Stimulated activated CD4-positive, alpha-beta T cell treated with anti-CD3 and anti-CD28 coated beads, Interleukin-1b, Interleukin-23, amount 100 ng/mL, for 4 hours (primary cell): ENCODE data around the gene SCP2D1.
"Not testable (repeated sequence)": the region's sequence is repeated elsewhere in the genome, so short reads cannot be mapped to it uniquely, and the experiment has no call there.

ENCODE experiments used
- DNase-seq, 2 donors: peaks; one replicate each; pipeline ENCODE4 v3.0.0-alpha.2; 2020; ENCODE audit warnings: low read depth in 2 of 2

SCP2D1 gene

GRCh38 chr20:18813483-18813882 lies at the start of gene SCP2D1:
Gene SCP2D1 (plus strand): TSS chr20:18813783. CDS start chr20:18813816, 33 bp downstream.
- no peak for DNase-seq

- DNase-seq = no peak
Observed at GRCh38 chr20:18767676-18768075, 45.9 kb upstream of the SCP2D1 start.

DNA sequence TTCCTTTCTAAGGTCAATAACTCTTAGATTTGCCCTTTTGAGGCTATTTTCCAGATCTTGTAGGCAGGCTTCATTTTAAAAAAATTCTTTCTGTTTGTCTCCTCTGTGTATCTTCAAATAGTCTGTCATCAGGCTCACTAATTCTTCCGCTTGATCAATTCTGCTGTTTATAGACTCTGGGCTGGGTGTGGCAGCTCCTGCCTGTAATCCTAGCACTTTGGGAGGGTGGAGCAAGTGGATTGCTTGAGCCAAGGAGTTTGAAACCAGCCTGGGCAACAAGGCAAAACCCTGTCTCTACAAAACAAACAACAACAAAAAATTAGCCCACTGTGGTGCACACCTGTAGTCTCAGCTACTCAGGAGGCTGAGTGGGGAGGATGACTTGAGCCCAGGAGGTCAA lies 40.0 kb upstream of the SCP2D1 start:
- no peak for DNase-seq

- DNase-seq = no peak
Observed at GRCh38 chr20:18774207-18774606, 39.4 kb upstream of the SCP2D1 start.

- DNase-seq = no peak
Observed at GRCh38 chr20:18775633-18776032, 38.0 kb upstream of the SCP2D1 start.

DNA sequence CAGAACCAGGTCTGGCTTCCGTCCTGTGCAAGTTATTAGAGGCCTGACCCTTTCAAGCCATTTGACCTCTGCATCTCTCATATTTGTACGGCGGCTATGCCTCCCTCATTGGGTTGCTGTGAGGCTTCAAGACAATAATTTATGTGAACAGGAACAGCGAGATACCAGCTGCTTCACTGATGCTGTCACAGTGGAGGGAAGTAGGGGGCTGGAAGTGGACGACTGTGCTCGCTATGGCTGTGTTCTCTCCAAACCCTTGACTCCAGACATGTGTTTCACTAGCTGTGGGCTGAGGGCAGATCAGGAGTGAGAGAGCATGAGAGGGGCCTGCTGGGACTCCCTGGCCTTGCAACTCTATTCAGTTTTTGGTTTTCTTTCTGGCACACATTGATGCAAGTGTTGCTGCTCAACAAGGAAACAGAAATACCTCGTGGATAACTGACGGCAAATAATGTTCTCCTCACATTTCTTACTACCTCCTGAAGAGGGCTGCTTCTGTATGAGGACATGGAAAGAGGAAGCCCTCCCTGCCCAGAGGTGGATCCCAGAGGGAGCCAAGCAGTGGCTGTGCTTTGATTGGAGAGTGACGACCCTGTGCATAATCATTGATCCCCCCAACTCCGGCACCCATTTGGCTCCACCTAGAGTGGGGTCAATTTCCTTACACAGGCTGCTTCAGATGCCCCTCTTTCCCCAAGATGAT lies 34.7 kb upstream of the SCP2D1 start:
- DNase-seq = no peak

GRCh38 chr20:18780385-18781130 lies 33.0 kb upstream of the SCP2D1 start:
- DNase-seq = no peak

DNA sequence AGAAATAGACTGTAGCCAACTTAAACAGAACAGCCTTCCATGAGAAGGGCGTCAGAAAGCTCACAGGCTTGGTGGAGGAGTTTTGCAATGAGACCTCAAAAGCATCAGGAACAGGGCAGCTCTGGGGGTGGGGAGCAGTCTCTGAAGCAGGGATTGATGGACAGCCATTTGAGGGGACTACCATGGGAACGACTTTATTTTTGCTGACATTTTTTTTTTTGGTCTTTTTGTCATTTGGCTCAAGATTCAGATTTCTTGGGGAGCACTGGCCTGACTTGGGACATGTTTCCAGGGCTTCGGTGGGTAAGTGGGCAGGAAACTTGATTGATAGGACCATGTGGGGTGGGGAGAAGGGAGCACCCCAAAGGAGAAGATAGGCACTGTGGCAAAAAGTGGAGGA lies 32.1 kb upstream of the SCP2D1 start:
- DNase-seq = no peak

- no peak for DNase-seq
Observed at GRCh38 chr20:18783385-18783959, 30.1 kb upstream of the SCP2D1 start.

- DNase-seq = not testable (repeated sequence)
Observed at GRCh38 chr20:18787046-18787445, 26.5 kb upstream of the SCP2D1 start.

GRCh38 chr20:18788021-18788420 lies 25.6 kb upstream of the SCP2D1 start:
- no peak for DNase-seq

DNA sequence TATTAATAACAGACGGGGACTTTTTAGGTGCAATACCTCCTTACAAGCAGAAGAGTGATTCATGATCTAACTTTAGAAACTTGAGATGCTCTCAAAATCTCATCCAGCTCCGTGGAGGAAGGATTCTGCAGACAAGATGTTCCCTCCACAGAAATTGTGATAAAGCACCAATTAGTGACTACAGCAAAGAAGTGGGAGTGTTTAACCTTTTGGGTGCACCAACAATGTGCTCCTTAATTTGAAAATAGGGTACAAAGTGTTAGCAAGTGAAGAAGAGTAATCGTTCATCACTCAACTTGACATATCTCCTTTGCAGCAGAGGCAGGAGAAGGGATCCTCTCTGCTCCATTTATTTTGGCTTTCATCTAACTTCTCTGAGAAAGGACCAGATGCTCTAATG lies 22.8 kb upstream of the SCP2D1 start:
- DNase-seq = no peak

DNA sequence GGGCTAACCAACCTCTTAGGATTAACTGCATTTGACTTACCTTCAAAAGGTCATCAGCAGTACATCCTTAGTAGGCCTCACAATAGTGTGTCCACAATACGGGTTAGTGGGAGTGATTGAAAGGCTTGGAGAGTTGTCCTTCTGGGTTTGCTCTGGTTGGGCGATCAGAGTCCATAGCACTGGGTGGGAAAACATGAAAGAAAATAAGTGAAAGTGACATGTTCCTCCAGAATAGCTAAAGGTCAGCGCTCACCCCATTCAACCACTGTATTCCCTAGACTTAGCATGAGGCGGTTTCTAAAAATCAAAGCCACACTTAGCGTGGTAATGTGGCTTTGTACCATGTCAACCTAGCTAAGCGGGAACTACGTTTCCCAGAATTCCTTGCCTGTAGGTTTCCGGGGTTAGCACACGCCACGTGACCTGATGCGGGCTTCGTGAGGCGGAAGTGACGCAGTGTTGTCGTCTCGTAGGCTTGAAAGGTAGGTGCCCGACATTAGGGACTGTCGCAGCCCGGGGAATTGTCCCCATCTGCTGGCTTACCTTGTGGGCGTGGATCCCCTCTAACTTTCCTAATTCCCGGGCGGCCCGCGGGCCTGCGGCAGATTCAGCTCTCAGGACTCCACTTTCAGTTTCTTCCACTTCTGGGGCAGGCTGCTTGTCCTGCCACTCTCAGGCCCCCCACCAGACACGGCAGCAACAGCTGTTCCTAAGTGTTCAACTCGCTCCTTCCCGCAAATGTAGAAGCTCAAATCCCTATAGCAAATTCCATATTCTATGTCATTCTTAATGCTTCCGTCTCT lies 19.8 kb upstream of the SCP2D1 start:
- DNase-seq = peak; percentile 65 to 69

GRCh38 chr20:18794428-18794787 lies 19.2 kb upstream of the SCP2D1 start:
- DNase-seq = no peak

DNA sequence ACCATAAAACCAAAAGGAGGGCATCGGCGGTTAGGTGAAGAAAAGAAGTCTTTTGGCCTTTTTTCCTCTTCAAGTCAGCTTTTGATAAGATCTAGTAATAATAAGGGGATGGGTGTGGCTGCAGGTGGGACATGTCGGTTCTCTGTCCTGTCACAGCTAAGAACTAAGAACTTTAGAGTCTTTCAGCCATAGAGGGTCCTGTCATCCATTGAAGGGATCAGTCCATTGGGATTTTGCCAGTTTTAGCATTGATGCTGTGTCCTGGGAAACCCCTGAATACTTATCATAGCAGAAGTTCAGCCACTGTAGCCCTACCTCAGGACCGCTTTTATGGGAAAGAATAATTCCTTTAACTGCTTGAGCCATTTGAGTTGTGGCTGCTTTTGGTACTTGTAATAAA lies 18.2 kb upstream of the SCP2D1 start:
- DNase-seq = no peak

- DNase-seq = no peak
Observed at GRCh38 chr20:18796282-18796833, 17.2 kb upstream of the SCP2D1 start.

GRCh38 chr20:18801516-18801915 lies 12.1 kb upstream of the SCP2D1 start:
- no peak for DNase-seq

DNA sequence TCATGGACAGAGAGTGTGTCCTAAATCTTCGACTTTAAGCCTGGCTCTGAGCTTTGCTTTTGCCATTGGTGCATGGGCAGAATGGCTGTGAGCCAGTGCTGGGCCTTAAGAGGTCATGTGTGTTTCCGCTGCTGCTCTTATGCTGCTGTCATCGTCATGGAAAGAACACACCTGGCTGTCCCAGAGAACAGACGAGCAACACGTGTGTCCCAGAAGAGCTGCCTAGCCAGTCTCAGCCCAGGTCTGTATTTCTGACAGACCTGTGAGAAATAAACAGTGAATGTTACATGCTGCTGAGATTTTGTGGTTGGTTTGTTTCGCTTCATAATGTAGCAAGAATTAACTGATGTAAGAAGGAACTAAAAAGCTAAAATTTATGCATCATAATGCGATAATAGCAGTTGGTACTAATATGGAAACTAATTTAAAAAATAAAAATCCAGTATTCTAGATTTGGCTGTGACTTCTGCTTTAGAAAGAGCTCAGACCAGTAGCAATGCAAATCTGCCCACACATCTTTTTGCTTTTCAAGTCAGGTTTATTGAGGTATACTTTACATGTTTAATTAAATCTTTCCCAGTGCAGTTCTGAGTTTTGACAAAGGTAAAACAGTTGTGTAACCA lies 11.5 kb upstream of the SCP2D1 start:
- no peak for DNase-seq

DNA sequence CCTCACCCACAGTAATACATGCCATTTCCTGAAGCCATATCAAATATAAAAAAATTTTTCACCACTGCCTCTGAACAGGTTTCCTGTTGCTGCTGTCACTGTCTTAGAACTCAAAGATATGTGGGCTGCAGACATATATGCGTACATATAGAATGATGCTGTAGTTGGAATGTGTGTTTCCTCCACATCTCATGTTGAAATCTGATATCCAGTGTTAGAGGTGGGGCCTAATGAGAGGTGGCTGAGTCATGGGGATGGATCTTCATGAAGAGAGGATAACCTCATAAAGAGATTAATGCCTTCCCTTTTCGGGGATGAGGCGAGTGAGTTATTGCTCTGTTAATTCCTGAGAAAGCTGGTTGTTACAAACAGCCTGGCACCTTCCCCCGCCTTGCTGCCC lies 7.7 kb upstream of the SCP2D1 start:
- DNase-seq = no peak

- DNase-seq = no peak
Observed at GRCh38 chr20:18808712-18809111, 4.9 kb upstream of the SCP2D1 start.

DNA sequence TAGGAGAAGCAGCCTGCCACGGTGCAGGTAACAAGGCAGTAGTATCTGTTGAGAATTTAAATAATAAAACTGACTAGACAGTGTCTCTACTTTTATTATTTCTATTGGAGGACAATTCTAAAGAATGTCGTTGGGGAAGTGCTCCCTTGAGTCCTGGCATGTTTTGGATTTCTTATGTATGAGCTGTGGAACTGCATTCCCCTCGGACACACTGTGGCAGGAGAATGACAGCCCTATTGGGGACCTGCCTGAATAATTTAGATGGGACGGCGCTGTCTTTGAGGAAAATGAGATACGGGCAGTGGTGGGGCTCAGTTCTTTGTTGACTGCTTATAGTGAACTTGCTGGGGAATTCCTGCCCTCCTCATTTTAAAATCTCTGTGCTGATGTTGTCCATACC lies 2.4 kb upstream of the SCP2D1 start:
- no peak for DNase-seq

DNA sequence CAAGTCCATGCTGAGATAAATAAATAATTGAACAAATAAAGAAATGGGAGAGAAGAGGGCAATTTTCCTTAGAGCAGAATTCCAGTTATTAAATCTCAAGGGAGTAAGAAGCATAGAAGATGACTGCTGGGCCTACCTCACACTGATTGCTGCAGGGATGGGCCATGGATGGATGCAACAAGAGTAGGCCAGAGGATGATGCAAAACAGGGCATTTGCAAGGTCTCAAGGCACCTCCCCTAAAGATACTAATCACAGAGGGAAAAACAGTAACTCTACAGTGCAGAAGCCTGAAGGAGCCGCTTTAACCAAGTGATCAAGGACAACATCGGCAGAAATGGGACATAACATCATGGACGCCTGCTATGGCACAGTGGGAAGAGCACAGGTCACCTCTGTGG lies 1.7 kb upstream of the SCP2D1 start:
- no peak for DNase-seq
